Fibroblast of the aortic adventitia (primary cell): ENCODE data around the gene LGI2. TPM values are rescaled to one million over a fixed set of nuclear protein-coding genes. Genes with fewer than 3 reads are reported as not detected.

Experiments
- DNase-seq: peaks from one replicate; pipeline ENCODE4 v3.0.0-alpha.2; 2010; ENCODE audit warnings: low read depth
- H3K4me3 ChIP-seq: 2 replicates; pipeline ENCODE4 v1.5.1; 2011; ENCODE audit warnings: low read depth, mild to moderate bottlenecking, control low read depth, low read length, moderate library complexity
- CTCF ChIP-seq: IDR thresholded peaks from 2 replicates; pipeline ENCODE4 v1.5.1; 2011; ENCODE audit warnings: mild to moderate bottlenecking, low read length, control low read depth, inconsistent platforms; ENCODE audit not compliant: insufficient read depth
- total RNA-seq: library from RNA; depleted of rRNA; stranded (reverse); fragments of >200 nt; gene quantifications from 2 replicates; pipeline ENCODE4 v1.2.3, GENCODE V29; 2012; ENCODE audit warnings: low replicate concordance

Gene LGI2
- total RNA-seq, 1 donor = 0.54 TPM

- DNase-seq = no peak
- no peak overlapping the region for H3K4me3 ChIP-seq
- TF ChIP-seq CTCF = no peak
These were observed 16.7 kb downstream of the LGI2 start for GRCh38 chr4:25013756-25014661.

- no peak overlapping the region for H3K4me3 ChIP-seq
- TF ChIP-seq CTCF = no peak
- no peak for DNase-seq
These were observed 18.1 kb downstream of the LGI2 start for GRCh38 chr4:25012655-25013054.

DNA sequence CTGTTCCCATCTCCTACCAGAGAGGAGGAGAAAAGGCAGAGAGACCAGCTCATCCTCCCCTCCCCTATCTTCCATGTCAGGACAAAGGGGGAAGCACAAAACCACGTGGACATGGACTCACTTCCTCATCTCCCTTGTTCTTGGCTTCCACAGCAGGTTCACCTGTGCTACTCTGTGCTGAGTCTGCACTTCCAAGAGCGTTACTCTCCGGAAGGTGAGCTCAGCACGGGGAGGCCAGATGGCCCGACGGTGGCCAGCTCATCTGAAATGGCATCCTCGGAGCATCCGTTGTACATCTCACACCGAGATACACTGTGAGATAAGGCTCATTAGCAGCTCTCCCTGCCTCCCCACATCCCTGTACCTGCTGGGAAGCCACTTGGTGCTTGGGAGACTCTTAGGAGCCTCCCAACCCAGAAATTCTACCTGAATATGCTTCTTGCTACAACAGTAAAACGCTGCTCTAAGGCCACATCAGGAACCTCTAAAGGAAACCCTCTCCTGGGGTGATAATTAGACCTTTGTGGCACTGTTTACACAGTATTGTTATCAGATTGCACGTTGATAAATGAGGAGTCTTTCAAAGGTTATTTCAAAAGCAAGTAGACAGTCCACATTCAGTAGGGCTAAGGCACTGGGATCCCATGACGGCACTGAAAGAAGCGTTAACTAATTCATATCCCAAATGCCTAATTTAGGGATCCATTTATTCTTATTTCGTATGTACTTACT, 19.4 kb downstream of the LGI2 start:
- no peak overlapping the region for H3K4me3 ChIP-seq
- no peak for DNase-seq
- no peak for TF ChIP-seq CTCF

GRCh38 chr4:25007598-25007997, 23.1 kb downstream of the LGI2 start:
- DNase-seq = no peak
- H3K4me3 ChIP-seq = no peak overlapping the region
- no peak for TF ChIP-seq CTCF

GRCh38 chr4:25002681-25003080, 28.1 kb downstream of the LGI2 start:
- peak; percentile 6 for TF ChIP-seq CTCF
- H3K4me3 ChIP-seq = no peak overlapping the region
- peak; percentile 43 for DNase-seq

GRCh38 chr4:25001509-25001908, 29.2 kb downstream of the LGI2 start:
- no peak for TF ChIP-seq CTCF
- no peak for DNase-seq
- no peak overlapping the region for H3K4me3 ChIP-seq
